Hepatic stellate cell (primary cell): ENCODE measurements around the gene CMBL.
"Not testable (repeated sequence)": the region's sequence is repeated elsewhere in the genome, so short reads cannot be mapped to it uniquely, and the experiment has no call there.

Experiments used
- DNase-seq: peaks from one replicate; pipeline ENCODE4 v3.0.0; 2011; ENCODE audit warnings: low spot score

CMBL gene

DNA sequence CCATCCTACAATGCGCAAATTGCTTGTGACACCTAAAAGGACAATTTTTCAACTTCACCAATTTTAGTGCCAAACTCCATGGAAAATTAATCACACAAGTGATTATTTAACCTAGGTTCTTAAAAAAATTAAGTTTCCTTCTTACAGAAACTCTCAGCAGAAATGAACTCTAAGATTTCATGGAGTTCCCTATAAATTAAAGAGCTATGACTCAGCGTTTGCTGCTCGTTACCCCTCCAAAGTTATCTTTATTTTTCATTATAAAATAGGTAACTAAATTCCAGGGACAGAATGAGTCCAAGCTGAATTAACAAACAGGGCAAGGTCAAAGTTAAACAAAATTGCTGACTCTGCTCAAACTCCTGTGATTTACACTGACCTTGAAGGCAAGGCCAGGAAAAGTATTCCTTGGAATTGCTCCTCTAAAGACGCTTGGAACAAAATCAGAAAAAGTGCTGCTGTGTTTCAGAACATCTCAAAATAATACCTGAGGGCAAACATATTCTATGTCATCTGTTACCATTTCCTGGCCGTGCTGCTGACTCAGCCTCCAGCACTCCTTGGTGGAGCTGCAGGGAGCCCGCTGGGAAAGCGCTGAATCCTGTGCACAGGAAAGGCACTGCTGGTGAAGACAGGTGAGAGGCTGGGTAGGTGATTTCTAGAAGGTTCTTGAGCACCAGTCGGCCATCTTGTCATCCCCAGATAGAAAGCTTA is 2.5 kb upstream of the CMBL start:
- no peak for DNase-seq

DNA sequence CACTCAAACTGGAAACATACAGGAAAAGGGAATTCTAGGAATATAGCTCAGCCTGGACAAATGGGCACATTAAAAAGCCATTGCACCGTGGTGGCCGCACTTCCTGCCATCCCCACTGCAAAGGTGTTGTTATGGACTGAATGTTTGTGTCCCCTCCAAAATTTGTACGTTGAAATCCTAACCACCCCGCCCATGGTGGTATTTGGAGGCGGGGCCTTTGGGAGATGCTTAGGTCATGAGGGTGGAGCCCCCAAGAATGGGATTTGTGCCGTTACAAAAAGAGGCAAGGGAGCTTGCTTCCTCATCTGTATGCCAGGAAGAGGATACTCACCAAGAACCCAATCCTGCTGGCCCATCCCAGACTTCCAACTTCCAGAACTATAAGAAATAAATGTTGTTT is 1.1 kb upstream of the CMBL start:
- no peak for DNase-seq

DNA sequence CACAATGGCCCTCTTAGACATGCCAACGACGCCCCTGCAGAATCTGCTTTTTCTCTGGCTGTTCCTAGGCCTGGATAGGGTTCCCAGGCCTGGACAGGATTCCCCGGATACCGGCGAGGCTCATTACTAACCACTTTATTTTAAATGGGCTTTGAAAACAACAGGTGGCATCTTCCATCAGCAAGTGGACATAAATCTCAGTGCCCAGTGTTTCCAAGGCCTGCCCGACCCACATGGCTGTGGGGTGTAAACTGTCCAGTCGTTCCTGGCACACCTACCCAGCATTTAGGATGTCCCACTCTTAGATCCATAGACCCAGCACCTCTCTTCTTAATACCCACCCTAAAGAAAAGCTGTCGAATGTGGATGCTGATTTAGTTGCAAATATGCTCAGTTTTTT is 896 bp downstream of the CMBL start:
- DNase-seq: no peak

DNA sequence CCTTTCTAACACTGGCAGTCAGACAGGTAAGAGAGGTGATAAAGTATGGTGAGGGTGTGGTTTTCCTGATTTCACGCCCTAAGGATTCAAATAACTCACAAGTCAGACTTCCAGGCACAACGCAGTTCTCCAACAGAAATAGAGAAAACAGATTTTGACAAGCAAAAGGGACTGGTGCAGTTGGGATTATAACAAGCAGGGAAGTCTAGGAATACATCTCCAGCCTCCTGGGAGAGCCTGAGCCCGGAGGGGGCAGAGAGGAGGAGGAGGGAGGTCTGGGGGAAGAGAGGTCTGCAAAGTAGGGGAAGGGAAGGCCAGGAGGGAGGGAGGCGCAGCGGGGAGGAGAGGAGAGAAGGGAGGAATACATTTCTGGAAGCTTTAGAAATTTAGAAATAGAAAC is 1.6 kb downstream of the CMBL start:
- no peak for DNase-seq

DNA sequence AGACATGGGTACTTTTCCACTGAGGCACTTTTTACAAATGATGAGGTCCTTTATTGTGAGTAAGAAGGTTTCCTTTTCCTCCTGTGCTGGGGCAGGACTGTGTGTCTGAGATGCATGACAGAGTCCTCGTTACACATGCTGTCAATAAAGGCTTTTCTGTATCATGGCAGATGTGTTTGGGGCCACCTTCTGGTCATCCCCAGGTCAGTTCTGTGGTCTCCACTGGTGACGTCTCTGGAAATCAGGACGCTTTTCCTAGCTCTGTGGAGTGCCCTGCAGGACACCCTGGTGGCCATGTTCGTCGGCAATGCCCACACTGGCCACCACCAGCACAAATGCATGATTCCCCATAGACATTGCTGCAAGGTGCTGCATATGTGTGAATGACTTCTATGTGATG is 2.8 kb downstream of the CMBL start:
- no peak for DNase-seq

DNA sequence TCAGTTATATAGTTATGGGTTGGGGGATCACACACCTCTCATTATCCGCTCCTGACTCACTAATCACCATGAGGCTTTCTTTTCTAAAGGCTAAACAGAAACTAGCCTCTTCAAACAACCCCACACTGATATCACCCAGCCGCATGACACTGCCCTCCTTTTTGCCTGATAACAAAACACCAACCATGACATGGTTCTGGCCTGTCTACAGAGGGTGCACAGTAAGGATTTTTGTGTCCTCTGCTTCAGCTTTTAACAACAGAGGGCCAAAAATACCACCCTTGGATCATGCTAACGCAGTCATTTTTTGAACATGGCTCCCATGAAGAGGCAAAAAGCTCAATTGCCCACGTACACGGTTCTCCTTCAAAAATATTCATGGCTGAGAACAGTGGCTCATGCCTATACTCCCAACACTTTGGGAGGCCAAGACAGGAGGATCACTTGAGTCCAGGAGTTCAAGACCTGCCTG is 4.0 kb downstream of the CMBL start:
- DNase-seq: no peak

DNA sequence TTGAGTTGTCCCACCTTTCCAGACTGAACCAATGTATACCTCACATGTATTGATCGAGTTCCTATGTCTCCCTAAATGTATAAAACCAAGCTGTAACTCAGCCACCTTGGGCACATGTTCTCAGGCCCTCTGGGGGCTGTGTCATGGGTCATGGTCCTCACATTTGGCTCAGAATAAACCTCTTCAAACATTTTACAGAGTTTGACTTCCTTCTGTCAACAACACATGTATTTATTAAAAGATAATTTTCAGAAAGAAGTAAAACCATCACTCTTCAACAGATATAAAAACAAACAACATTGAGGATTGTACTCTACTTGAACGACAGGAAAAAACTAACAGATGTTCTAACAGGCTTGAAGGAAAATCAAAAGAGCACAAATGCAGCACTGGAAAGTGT is 4.5 kb downstream of the CMBL start:
- no peak for DNase-seq

DNA sequence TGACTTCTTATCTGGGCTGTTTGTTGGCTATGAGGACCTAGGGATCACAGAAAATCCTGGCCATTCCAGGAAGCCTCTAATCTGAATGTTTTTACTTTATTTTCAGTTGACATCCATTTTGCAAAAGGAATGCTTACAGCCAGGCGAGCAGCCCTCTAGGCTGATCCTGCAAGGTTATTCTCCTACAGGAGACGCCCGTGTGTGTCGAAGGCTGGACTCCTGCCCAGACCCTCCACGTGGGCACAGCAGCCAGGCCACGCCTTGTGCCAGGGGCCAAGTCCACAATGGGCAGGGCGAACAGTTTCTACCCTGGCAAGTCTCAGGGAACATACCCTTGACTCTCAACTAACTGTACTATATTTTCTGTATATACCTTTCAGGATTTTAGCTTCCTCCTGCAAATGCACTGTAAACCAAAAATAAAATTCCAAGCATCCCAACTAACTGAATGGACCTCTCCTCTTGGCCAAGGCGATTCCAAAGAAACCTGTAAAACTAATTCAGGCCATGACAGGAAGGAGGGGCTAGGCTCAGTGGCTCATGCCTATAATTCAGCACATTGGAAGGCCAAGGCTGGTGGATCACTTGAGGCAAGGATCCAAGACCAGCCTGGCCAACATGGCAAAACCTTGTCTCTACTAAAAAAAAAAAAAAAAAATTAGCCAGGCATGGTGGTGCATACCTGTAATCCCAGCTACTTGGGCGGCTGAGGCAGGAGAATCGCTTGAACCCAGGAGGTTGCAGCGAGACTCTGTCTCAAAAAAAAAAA is 5.7 kb downstream of the CMBL start:
- DNase-seq: no peak

DNA sequence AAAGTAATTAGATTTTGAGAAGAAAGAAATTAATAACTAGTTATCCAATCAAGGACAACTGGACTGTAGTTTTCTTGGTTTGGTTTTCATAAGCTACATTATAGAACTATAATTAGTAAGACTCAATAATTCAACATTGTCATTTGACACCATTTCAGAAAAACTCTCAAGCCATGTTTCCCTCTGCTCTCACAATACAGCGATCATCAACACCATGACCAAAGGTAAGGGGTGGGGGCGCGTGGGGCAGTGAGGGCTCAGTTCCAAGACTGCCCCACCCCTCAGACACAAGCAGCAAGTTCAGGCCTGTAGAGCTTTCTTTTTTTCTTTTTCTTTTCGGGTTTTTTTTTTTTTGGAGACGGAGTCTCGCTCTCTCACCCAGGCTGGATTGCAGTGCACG is 6.4 kb downstream of the CMBL start:
- no peak for DNase-seq

DNA sequence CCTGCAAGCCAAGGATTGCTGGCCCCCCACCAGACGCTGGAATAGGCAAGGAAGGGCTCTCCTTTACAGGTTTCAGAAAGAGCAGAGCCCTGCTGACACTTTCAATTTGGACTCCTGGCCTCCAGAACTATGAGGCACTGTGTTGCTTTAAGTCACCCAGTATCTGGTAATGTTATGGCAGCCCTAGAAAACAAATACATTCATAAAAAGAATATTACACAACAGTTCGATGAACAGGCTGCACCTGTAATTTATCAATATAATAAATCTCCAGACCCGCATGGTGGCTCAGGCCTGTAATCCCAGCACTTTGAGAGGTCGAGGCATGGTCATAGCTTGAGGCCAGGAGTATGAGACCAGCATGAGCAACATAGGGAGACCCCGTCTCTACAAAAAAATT is 7.5 kb downstream of the CMBL start:
- no peak for DNase-seq

DNA sequence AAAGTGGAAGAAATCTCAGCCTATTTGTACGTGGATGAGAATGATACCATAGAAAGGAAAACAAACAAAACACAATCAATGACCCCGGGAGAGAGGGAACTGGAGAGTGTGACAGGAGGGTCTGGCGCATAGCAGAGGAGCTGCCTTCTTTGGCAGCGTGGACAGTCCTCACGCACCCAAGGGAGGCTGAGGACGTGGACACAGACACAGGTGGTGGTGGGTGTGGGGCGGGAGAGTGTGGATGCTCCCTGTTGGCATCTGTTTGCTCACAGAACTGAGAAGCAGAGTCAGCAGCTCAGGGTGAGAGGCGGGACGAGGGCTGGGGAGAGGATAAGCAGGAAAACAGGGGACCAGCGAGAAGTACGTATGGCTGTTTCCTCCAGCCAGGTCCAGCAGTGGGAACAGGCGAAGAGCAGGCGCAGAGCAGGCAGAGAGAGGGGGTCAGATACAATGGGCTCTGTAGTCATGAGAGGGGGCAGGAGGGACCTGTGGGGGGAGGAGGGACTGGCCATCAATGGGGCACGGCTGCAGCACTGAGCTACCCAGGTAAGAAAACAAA is 10.0 kb downstream of the CMBL start:
- no peak for DNase-seq

DNA sequence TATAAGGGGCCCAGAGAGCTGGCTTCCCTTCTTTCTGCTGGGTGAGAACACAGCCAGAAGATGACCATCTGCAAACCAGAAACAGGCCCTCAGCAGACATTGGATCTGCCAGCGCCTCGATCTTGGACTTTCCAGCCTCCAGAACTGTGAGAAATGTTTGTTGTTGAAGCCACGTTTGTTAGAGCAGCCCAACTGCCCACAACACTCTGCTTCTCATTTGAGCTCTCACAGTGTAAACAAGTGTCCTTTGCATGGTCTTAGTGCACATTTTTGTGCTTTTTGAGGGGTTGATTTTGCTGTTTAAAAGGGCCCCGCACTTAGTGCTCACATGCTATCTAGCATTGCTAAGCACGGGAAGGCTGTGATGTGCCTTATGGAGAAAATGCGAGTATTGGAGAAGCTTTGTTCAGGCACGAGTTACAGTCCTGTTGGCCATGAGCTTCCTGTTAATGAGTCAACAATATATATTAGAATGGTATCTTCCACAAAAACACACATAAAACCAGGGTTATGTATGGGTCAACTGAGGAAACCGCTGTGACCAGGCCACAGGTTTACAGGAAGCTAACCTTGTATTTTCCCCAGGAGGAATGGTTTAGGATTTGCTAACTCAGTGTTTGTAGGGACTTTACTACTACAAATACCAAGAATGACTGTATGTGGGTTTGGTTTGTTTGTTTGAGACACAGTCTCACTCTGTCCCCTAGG is 11.9 kb downstream of the CMBL start:
- no peak for DNase-seq

DNA sequence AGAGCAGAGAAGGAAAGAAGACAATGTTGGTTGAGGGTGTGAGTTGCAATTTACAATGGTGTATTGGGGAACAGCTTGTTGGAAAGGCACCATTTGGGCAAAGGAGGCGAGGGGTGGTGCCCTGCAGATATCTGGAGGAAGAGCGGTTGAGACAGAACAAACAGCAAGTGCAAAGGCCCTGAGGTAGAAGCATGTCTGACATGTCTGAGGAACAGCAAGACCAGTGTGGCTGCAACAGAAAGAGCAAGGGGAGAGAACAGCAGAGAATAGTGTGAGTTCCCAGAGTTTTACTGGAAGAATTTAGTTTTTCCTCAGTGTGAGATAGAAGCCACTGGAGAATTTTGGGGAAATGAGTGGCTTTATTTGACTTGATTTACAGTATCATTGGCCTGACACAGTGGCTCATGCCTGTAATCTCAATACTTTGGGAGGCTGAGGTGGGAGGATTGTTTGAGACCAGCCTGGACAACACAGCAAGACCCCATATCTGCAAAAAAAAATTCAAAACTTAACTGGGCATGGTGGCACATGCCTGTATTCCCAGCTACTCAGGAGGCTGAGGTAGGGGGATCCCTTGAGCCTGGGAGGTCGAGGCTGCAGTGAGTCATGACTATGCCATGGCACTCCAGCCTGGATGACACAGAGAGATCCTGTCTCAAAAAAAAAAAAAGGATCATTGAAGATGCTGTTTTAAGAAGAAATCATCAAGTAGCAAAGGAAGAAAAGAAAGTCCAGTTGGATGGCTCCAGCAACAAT is 13.6 kb downstream of the CMBL start:
- DNase-seq: no peak

DNA sequence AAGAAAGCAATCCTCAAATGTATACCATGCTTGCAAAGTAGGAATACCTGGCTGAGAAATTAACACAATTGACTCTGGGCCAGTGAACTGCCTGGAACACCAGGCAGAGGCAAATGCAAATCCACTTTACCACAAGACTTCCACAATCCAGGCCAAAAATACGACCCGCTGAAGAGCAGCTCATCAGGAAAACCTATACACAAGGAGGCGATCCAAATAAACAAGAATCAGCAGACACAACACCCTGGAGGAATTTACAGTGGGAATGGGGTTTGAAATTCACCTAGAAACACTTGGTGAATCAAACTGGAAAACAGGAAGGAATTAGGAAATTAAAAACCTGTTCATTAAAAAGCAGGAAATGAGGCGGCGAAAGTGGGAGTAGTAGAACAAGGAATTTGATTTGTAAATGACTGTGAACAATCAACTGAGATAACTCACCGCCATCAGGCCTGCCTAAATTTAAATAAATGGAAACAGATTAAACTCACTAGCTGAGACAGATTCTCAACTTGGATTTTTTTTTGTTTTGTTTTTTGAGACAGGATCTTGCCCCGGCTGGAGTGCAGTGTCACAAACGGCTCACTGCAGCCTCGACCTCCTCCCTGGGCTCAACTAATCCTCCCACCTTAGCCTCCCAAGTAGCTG is 15.9 kb downstream of the CMBL start:
- no peak for DNase-seq

DNA sequence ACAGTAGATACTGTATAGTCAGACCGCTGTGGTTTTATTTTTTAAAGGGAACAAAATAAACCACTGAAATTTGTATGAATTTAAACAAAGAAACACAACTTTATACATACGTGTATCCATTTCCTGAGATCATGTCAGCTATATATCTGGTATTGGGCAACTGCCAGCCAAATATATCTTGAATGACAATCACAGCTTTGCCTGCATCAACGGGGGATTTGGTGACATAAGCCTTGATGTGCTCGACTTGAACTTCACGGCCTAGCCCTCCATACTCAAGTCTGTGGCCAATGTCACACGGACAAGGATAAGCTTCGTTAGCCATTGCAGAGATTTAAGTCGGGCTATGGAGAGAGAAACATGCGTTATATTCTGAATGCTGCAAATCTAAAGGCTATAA is 17.3 kb downstream of the CMBL start:
- DNase-seq: no peak

DNA sequence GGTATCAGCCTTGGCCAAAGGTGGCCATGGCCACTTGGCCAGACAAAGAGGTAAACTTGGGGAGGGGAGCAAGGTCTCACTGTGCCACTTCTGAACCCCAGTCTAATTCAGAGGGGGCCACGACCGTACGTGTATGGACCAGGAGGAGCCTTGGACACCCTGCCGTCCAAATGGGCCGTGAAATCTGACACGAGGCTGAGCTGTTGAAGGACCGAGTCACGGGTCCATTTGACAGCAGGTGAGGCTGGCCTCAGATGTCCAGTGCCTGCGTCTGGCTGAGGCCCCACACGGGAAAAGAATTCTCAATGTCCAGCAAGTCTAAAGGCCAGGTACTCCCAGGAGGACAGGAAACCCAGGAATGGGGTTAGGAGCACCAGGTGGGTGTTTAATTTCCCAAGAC is 17.7 kb downstream of the CMBL start:
- DNase-seq: no peak

DNA sequence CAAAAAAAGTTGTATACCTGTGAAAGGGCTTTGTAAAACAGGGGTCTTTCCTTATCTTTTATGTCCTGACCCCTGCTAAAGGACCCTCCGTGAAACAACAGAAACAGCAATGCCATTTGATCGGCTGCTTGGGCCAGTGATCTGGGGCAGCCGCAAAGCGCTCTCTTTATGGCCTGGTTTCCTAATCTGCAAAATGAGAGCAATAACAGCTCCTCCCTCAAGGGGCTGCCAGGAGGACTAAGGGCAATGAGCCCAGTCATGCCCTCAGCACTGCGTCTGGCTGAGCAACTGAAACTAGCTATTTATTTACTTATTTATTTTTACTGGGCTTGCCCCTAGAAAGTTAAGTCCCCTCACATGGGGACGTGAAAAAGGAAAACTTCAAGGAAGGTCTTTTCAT is 18.3 kb downstream of the CMBL start:
- no peak for DNase-seq

DNA sequence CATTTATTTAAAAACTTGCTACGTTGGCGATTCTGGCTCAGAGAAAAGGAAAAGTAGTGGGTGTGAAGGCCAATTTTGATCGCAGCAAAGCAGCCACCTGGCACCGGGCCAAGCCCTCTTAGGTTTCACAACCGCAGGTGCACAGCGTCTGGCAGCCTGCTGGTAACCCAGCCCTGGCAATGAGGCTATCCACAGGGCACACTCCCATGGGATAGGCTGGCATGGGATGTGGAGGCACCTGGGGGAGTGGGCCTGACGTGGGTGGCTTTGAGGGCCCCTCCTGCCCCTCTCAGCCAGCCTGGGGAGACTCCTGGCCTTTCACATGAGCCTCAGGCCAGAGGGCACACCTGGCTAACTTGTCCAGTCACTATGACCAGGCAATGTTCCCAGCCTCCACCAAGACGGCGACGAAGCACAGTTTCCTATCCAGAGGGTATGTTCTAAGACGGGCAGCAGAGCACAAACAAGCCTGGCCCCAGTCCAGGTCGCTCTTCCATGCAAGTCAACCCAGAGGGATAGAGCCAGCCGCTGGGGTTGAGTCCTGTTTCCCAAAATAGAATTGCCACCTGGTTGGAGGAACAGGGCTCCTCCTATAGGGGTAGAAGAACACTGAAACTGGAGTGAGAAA is 19.0 kb downstream of the CMBL start:
- no peak for DNase-seq

DNA sequence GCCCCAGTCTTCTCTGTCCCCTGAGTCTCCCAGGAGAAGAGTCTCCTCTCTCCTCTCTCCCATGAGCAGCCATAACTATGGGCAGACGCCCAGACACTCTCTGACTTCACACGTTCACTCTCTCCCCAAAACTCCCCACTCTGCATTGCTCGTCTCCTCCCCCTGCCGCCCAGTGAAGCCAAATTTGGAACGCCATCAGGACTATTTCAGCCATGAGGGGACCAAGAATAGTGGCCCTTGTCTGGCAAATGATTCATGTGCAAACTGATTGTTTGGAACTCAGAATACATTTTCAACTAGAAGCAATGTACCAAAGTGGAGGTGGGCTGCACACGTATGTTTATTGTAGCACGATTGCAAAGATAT is 20.9 kb downstream of the CMBL start:
- no peak for DNase-seq

DNA sequence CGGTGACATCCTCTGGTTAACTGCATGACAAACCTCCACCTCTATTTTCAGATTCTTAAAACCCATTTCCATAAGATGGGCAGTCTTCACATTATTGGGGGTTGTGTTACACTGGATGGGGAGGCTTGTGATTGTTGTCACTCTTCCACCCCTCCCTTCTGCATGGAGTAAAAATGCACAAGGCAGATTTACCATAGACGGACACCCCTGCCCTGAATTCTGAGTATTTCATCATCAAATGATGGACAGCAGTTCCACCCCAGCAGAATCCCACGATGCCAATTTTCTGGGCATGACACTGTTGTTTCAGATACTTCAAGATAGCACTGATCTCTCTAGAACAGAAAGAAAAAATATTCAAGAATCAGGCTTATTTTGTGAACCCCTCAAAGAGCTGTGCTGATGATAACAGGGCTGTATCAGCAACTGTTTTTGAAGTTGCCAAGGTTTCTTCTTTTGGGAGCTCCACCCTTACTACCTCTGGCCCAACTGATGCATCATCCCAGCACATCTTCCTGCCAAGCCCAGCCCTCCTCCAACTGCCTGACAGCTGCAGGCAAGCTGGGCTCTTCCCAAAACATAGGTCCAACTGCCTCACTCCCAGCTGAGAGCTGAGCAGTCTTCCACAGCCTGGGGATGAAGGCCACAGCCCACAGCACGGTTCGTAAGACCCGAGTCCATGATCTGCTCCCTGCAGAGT is 21.4 kb downstream of the CMBL start:
- no peak for DNase-seq

DNA sequence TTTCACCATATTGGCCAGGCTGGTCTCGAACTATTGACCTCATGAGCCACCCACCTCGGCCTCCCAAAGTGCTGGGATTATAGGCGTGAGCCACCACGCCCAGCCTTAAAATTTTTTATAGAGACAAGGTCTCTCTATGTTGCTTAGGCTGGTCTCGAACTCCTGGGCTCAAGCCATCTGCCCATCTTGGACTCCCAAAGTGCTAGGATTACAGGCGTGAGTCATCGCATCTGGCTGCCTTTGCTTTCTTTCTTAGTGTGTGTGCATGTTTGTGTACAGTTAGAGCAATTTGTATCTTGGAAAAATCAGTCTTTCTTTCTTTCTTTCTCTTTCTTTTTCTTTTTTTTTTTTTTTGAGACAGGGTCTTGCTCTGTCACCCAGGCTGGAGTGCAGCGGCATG is 22.3 kb downstream of the CMBL start:
- not testable (repeated sequence) for DNase-seq
